HAP-1 (cell line): ENCODE data around the gene CT47B1.
A peak's percentile ranks its signal among the peaks of the same experiment; 100 is the strongest.
"Not testable (repeated sequence)": the region's sequence is repeated elsewhere in the genome, so short reads cannot be mapped to it uniquely, and the experiment has no call there.

Experiments
- DNase-seq, 2 experiments: peaks; one replicate each; pipeline ENCODE4 v3.0.0-alpha.2; 2016 to 2020; ENCODE audit warnings: low spot score in 2 of 2
- H3K27me3 ChIP-seq: fragments of 250-450 bp; sonication (Bioruptor Pico); 2 replicates; pipeline ENCODE4 v1.5.1; 2020; ENCODE audit warnings: low read depth, mild to moderate bottlenecking, moderate library complexity
- H3K36me3 ChIP-seq: fragments of 250-450 bp; sonication (Bioruptor Pico); replicated peaks from 2 replicates; pipeline ENCODE4 v1.5.1; 2020; ENCODE audit warnings: mild to moderate bottlenecking
- H3K4me1 ChIP-seq: fragments of 250-450 bp; sonication (Bioruptor Pico); 2 replicates; pipeline ENCODE4 v1.5.1; 2020; ENCODE audit warnings: mild to moderate bottlenecking
- H3K4me3 ChIP-seq: fragments of 250-450 bp; sonication (Bioruptor Pico); 2 replicates; pipeline ENCODE4 v1.5.1; 2020; ENCODE audit warnings: mild to moderate bottlenecking, moderate library complexity
- H3K9me3 ChIP-seq: fragments of 250-450 bp; sonication (Bioruptor Pico); 2 replicates; pipeline ENCODE4 v1.5.1; 2020; ENCODE audit warnings: mild to moderate bottlenecking, moderate library complexity
- in situ Hi-C: fragments of 300-500 bp; cut with MboI; formaldehyde crosslinking; loops from 3 replicates; pipeline ENCODE4 v1.14.3; 2020; ENCODE audit warnings: low sequenced_read_pairs, inconsistent platforms, mixed read lengths

The CT47B1 gene

DNA sequence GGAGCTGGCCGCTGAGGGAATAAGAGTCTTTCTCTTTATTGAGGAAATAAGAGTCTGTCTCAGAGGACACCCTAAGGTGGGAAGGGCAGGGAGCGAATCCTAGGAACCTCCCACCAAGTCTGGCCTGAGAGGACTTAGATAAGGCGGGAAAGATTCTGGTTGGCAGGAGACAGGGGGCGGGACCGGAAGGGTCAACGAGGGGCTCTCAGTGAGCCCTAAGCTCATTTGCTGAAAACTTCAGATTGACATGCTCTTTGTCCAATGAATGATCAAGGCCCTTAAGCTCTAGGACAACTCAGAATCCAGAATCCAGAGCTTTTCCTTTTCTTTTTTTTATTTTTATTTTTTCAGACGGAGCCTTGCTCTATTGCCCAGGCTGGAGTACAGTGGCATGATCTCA, at the start of gene CT47B1:
Gene CT47B1, minus strand, starts transcription at position 101 of the 400 bp plus-strand sequence. CDS start 196 bp downstream, outside the sequence.
- H3K36me3 ChIP-seq, in situ Hi-C loops, H3K9me3 ChIP-seq, H3K27me3 ChIP-seq, DNase-seq, H3K4me3 ChIP-seq, H3K4me1 ChIP-seq: not testable (repeated sequence)

DNA sequence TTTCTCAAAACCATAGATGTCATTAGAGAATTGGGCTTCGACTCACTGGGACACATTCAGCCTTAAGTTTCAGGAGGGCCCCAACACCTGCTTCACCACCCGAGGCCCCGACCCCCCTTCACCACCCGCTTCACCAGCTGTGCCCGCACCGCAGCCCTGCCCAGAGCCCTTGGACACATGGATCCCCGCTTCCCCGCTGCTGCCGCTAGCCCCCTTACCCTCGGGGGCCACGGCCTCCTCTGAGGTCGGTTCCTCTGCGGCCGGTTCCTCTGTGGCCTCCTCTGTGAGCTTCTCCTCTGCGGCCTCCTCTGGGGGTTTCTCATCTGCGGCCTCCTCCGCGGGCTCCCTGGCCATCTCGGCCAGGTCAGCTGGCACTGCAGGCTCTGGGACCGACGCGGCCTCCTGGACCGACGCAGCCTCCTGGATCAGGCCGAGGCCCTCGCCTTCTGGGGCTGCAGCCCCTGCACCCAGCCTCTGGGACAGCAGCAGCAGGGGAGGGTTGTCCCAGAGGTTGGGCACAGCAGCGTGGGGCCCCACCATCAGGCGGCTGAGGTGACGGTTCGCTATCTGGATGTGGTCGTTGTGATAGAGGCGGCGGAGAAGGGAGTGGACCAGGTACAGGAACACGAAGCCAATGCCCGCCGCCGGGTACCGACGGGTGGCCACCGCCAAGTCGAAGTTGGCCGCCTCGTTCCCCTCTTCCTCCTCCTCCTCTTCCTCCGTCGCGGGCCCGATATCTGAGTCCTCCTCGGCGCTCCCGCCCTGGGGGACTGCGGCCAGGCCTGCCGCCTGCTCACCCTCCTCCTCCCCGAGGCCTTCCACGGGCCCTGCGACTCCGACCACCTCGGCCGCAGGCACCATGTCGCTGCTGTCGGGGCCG, 748 bp downstream of the CT47B1 start:
- Histone ChIP-seq H3K36me3 (no peaks in the 10 kb centered on the region), H3K4me3 (no peak overlapping the region), H3K4me1 (no peaks in the 10 kb centered on the region), H3K27me3 (no peaks in the 10 kb centered on the region), H3K9me3 (no peaks in the 10 kb centered on the region)
- DNase-seq: no peak
- in situ Hi-C loops: no loop called here

DNA sequence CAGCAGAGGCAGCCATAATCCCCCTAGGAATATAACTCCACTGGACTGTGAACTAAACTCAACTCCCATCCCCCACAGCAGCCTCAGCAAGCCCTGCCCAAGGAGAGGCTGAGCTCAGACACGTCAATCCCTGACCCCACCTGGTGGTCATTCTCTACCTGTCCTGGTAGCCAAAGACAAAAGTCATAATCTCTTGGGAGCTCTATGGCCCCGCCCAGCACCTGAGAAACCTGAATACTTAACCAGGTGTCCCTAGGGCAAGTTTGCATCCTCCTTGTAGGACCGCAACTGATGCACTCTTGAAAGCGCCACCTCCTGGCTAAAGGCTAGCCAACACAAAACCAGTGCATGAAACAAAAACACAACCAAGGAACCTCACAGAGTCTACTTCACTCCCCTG, 18.4 kb downstream of the CT47B1 start:
- no peaks in the 10 kb centered on the region for H3K36me3 ChIP-seq
- no peaks in the 10 kb centered on the region for H3K9me3 ChIP-seq
- H3K4me3 ChIP-seq: no peak overlapping the region
- DNase-seq: peak in 1 of 2 experiments; percentile 14
- peaks cover 4% of the 10 kb centered on the region; the same call in 1 of the 2 replicates for H3K27me3 ChIP-seq
- no peaks in the 10 kb centered on the region for H3K4me1 ChIP-seq
- in situ Hi-C loops: no loop called here

GRCh38 chrX:120840827-120841226, 34.8 kb downstream of the CT47B1 start:
- H3K27me3 ChIP-seq: no peaks in the 10 kb centered on the region
- no peaks in the 10 kb centered on the region for H3K4me1 ChIP-seq
- no peaks in the 10 kb centered on the region for H3K36me3 ChIP-seq
- H3K4me3 ChIP-seq: no peak overlapping the region
- DNase-seq: no peak
- no peaks in the 10 kb centered on the region for H3K9me3 ChIP-seq
- in situ Hi-C loops: no loop called here

- Histone ChIP-seq H3K36me3 (no peaks in the 10 kb centered on the region), H3K4me1 (no peaks in the 10 kb centered on the region), H3K27me3 (no peaks in the 10 kb centered on the region), H3K9me3 (no peaks in the 10 kb centered on the region), H3K4me3 (no peak overlapping the region)
- in situ Hi-C loops: no loop called here
- no peak for DNase-seq
Observed at GRCh38 chrX:120839491-120839890, 36.2 kb downstream of the CT47B1 start.

DNA sequence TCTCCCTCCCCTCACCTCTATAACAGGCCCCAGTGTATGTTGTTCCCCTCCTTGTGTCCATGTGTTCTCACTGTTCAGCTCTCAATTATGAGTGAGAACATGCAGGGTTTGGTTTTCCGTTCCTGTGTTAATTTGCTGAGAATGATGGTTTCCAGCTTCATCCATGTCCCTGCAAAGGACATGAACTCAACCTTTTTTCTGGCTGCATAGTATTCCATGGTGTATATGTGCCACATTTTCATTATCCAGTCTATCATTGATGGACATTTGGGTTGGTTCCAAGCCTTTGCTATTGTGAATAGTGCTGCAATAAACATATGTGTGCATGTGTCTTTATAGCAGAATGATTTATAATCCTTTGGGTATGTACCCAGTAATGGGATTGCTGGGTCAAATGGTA, 48.5 kb downstream of the CT47B1 start:
- H3K27me3 ChIP-seq: peaks cover 12% of the 10 kb centered on the region
- H3K9me3 ChIP-seq, H3K4me1 ChIP-seq, DNase-seq, H3K36me3 ChIP-seq, H3K4me3 ChIP-seq, in situ Hi-C loops: not testable (repeated sequence)

DNA sequence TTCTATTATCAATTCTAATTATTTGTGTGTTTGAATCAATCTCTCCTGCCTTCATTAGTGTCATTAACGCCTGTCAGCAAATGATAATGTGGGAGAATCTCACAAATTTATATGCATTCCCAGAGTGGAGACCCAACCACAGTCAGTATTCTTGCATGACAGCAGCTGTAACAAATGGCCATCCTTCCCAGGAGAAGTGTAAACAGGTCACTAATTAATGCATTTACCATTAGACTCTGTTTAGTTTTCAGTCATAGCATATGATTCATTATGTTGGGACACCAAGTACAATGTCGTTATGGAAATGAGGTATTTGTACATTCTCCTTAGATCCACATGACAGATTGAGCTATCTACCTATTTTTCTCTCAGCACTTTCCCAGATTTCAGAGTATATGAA, 50.5 kb downstream of the CT47B1 start:
- in situ Hi-C loops: no loop called here
- Histone ChIP-seq H3K4me3 (no peak overlapping the region), H3K36me3 (no peaks in the 10 kb centered on the region), H3K27me3 (peaks cover 12% of the 10 kb centered on the region), H3K4me1 (no peaks in the 10 kb centered on the region), H3K9me3 (no peaks in the 10 kb centered on the region)
- no peak for DNase-seq

- no peaks in the 10 kb centered on the region for H3K36me3 ChIP-seq
- no peak overlapping the region for H3K4me3 ChIP-seq
- no peak for DNase-seq
- peaks cover 12% of the 10 kb centered on the region for H3K27me3 ChIP-seq
- in situ Hi-C loops: no loop called here
- no peaks in the 10 kb centered on the region for H3K4me1 ChIP-seq
- H3K9me3 ChIP-seq: no peaks in the 10 kb centered on the region
Observed at GRCh38 chrX:120824021-120824420, 51.6 kb downstream of the CT47B1 start.

DNA sequence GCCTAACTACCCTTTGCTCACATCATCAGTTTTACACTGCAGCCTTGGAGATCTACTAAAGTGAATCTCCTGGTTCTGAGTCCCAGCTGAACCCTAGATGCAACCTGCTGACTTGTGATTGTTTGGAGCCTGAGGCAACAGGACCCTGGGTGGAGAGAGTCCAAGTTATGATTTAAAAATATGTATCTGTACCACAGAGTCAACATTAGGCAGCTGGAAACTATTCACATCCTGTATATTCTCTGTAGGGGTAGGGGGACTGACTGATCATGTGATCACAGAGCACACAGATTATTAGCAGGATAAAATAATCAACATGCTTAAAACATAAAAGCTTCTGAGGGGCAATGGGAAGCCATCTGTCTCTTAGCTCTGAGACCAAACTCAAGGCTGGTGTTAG, 52.1 kb downstream of the CT47B1 start:
- no peak for DNase-seq
- H3K36me3 ChIP-seq: no peaks in the 10 kb centered on the region
- no peak overlapping the region for H3K4me3 ChIP-seq
- no peaks in the 10 kb centered on the region for H3K4me1 ChIP-seq
- H3K9me3 ChIP-seq: no peaks in the 10 kb centered on the region
- H3K27me3 ChIP-seq: peaks cover 12% of the 10 kb centered on the region
- in situ Hi-C loops: no loop called here
